Psoas muscle (tissue), 8 donors: ENCODE results near the gene SCTR. TPM values are rescaled to one million over a fixed set of nuclear protein-coding genes. Genes with fewer than 3 reads are reported as not detected.

Source experiments
- ATAC-seq, 4 donors: fragments of 200-7000 bp; cut with Tn5 transposase; one replicate each; pipeline ENCODE4 v1.9.1; 2020; ENCODE audit warnings: moderate library complexity in 3 of 4, mild to moderate bottlenecking in 2 of 4
- DNase-seq, 2 donors: peaks; one replicate each; pipeline ENCODE4 v3.0.0-alpha.2; 2020
- H3K27ac ChIP-seq: fragments of 200-600 bp; one replicate; pipeline ENCODE4 v1.8.0; 2022
- H3K27me3 ChIP-seq, 3 donors: fragments of 200-600 bp in 1 of 3; one replicate each; pipeline versions ENCODE4 v1.6.1 to v1.8.0; 2013 to 2022; ENCODE audit warnings: low read length in 2 of 3, mild to moderate bottlenecking in 2 of 3, moderate library complexity in 1 of 3; ENCODE audit not compliant: insufficient read depth in 3 of 3
- H3K36me3 ChIP-seq, 2 donors: fragments of 200-600 bp in 1 of 2; one replicate each; pipeline versions ENCODE4 v1.6.1 to v1.8.0; 2013 to 2022; ENCODE audit warnings: low read depth in 1 of 2, mild to moderate bottlenecking in 1 of 2, moderate library complexity in 1 of 2; ENCODE audit not compliant: insufficient read depth in 1 of 2
- H3K4me1 ChIP-seq: fragments of 200-600 bp; one replicate; pipeline ENCODE4 v1.8.0; 2022
- H3K4me3 ChIP-seq: fragments of 200-600 bp; one replicate; pipeline ENCODE4 v1.8.0; 2022; ENCODE audit warnings: mild to moderate bottlenecking
- H3K9me3 ChIP-seq: fragments of 200-600 bp; one replicate; pipeline ENCODE4 v1.8.0; 2022
- whole genome bisulfite sequencing, 3 donors: extraction: QIAGEN DNeasy Blood & Tissue Kit; methylation state at CpG; one replicate each; pipeline versions ENCODE4 v1.1.6 to v1.1.7; 2013; 5-methylcytosine and 5-hydroxymethylcytosine counted together
- intact Hi-C, 2 donors: fragments of 100-400 bp; cut with DNase I; formaldehyde crosslinking; loops; one replicate each; pipeline versions ENCODE4 v1.11.0 to v1.14.2; 2022
- polyA plus RNA-seq, 3 donors: library from polyadenylated mRNA; stranded (reverse); fragments of 200-250 nt; gene quantifications; one replicate each; pipeline ENCODE4 v1.2.3, GENCODE V29; 2013
- total RNA-seq, 4 donors: library from RNA; stranded (reverse); fragmentation: NEBNext Ultra II Directional in 2 of 4; extraction: Animal tissue kit (Norgen Biotek cat#: 25700) in 2 of 4; gene quantifications; one replicate each; pipeline versions ENCODE4 v1.2.1 to v1.2.4, GENCODE V29; 2021 to 2023
- TF ChIP-seq, protein P1 (sequence below): fragments of 200-600 bp; IDR thresholded peaks from one replicate; pipeline ENCODE4 v1.8.0; 2022; ENCODE audit warnings: antibody characterized with exemption
- donor health status: healthy with polysubstance abuse.
- donor health status: DM: no; HTN: no; CAD: no; lungs with moderate emphysema.
- donor health status: Bipolar disorder and iron deficiency.
- donor health status: healthy.
- donor health status: DM: yes; HTN: yes; CAD: no.
- donor health status: DM: no; HTN: no; CAD: no.
- donor health status: DM: no; HTN: no; CAD: no.
- donor health status: DM: yes; HTN: yes; CAD: no.

Gene SCTR
- total and polyA plus RNA-seq, 7 donors = 0.12 to 1.3 (median 0.57) TPM; not detected in 4

DNA sequence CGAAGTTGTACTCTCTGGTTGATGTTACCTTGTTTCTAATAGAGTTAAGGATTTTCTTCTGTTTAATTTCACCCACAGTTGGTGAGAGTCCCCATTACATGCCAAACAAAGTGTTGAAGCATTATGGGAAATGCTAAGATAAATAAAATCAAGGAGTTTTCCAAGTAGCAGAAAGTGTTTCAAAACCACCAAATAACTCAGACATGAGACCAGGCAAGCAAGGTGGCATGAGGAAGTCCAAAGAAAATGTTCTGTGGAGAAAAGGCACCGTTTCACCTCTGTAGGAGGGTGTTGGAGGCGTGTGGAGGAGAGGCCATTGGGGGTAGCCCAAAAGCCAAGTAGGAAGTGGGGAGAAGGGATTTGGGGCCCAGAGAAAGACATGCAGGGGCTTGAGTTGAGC lies 28.6 kb upstream of the SCTR start:
- 84 to 88% (median 85%) methylated on average over 3 of the region's 3 CpGs for WGBS, 3 donors
- no peak for ATAC-seq

DNA sequence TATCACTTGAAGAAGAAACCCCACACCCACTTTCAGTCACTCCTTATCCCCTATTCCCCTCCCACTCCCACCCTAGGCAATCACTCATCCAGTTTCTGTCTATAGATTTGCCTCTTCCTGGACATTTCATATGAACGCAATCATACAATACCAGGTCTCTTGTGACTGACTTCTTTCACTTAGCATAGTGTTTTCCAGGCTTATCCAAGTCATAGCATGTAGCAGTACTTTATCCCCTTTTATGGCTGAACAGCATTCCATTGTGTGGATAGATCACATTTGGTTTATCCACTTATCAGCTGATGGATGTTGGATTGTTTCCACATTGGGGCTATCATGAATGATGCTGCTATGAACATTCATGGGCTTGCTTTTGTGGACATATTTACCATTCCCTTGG lies 26.6 kb upstream of the SCTR start:
- intact Hi-C loops = no loop called here
- no peaks in the 10 kb centered on the region for H3K27me3 ChIP-seq
- TF ChIP-seq, protein P1, sequence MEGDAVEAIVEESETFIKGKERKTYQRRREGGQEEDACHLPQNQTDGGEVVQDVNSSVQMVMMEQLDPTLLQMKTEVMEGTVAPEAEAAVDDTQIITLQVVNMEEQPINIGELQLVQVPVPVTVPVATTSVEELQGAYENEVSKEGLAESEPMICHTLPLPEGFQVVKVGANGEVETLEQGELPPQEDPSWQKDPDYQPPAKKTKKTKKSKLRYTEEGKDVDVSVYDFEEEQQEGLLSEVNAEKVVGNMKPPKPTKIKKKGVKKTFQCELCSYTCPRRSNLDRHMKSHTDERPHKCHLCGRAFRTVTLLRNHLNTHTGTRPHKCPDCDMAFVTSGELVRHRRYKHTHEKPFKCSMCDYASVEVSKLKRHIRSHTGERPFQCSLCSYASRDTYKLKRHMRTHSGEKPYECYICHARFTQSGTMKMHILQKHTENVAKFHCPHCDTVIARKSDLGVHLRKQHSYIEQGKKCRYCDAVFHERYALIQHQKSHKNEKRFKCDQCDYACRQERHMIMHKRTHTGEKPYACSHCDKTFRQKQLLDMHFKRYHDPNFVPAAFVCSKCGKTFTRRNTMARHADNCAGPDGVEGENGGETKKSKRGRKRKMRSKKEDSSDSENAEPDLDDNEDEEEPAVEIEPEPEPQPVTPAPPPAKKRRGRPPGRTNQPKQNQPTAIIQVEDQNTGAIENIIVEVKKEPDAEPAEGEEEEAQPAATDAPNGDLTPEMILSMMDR = no peak
- H3K36me3 ChIP-seq = no peaks in the 10 kb centered on the region
- 89 to 97% (median 90%) methylated on average over 1 of the region's 1 CpG for WGBS, 3 donors
- no peak overlapping the region for H3K4me3 ChIP-seq
- H3K9me3 ChIP-seq = no peaks in the 10 kb centered on the region
- H3K4me1 ChIP-seq = peaks cover 18% of the 10 kb centered on the region
- H3K27ac ChIP-seq = no peak overlapping the region
- no peak for DNase-seq
- ATAC-seq = no peak

More for the DNA sequence above, 28.6 kb upstream of the SCTR start:
- H3K36me3 ChIP-seq = no peaks in the 10 kb centered on the region
- DNase-seq = no peak
- H3K27ac ChIP-seq = no peak overlapping the region
- H3K4me1 ChIP-seq = peaks cover 18% of the 10 kb centered on the region
- intact Hi-C loops = no loop called here
- H3K4me3 ChIP-seq = no peak overlapping the region
- no peaks in the 10 kb centered on the region for H3K27me3 ChIP-seq
- H3K9me3 ChIP-seq = no peaks in the 10 kb centered on the region
- TF ChIP-seq, protein P1 = no peak

DNA sequence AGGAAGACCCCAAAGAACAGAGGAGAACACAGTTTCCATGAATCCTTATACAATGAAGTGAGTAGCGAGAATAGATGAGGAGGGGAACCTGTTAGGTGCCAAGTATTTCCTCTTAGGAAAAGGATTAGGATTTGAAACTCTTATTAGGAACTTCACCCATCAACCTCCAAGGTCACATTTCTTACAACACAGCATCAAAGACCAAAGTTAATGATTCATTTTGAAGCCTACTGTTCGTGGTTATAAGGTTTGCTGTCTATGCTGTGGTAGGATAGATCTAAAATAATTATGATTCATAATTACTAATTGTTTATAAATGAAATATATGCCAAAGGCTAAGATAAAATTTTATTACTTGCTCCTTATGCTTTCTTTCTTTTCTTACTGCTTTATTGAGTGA lies 26.1 kb upstream of the SCTR start:
- Histone ChIP-seq H3K27me3 (no peaks in the 10 kb centered on the region), H3K27ac (no peak overlapping the region), H3K9me3 (no peaks in the 10 kb centered on the region), H3K4me3 (no peak overlapping the region), H3K36me3 (no peaks in the 10 kb centered on the region), H3K4me1 (peaks cover 18% of the 10 kb centered on the region)
- intact Hi-C loops = no loop called here
- no peak for ATAC-seq
- TF ChIP-seq, protein P1 = no peak
- WGBS, 3 donors = 86 to 95% (median 94%) methylated on average over 2 of the region's 2 CpGs
- no peak for DNase-seq

DNA sequence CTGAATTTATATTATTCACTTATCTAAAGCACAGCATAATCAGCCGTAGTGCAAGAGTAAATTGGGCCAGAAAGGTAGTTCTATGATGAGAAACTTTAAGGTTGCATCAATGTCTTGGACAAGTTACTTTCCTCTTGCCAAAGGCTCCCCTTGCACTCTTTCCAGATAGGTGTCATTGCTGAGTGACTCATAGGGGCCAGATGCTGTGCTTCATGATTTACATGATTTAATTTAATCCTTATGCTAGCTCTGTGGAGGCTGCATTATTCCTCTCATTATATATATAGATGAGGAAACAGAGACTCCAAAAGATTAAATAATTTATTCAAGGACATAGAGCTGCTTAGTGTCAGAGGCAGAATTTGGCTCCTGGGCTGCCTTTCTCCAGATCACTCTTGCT lies 25.0 kb upstream of the SCTR start:
- H3K27ac ChIP-seq = peak overlapping the region; percentile 66
- 26 to 45% (median 29%) methylated on average over 1 of the region's 1 CpG for WGBS, 3 donors
- H3K36me3 ChIP-seq = no peaks in the 10 kb centered on the region
- intact Hi-C loops = no loop called here
- DNase-seq (no peak), ATAC-seq (peak; percentile 88 to 95 (median 92))
- TF ChIP-seq, protein P1 = no peak
- H3K4me1 ChIP-seq = peaks cover 18% of the 10 kb centered on the region
- H3K27me3 ChIP-seq = no peaks in the 10 kb centered on the region
- no peak overlapping the region for H3K4me3 ChIP-seq
- no peaks in the 10 kb centered on the region for H3K9me3 ChIP-seq

DNA sequence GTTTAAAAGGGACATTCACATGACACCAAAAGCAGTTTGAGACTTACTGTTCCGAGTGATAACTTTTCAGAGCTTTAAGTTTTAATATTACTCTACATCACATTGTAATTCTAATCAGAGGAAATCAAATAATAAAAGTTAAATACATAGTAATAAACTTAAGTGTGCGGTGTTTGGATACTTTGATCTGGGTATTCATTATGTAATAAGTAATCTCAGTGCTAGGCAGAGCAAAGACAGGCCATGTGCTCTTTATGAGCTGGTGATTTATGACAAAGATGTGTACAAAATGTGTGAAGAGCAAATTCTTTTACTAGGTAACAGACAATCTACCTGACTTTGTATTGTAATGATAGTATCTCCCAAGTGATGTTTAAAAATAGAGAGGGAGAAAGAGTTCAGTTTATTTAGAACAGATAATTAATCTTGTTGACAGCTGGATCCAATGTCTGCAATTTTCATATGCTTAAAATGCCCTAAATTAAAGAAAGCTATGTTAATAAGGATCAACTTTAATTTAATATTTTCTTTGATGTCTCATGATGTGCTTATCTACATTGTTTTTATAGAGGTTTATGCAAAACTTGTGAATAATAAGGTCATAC lies 24.3 kb upstream of the SCTR start:
- peak overlapping the region; percentile 66 for H3K27ac ChIP-seq
- no peaks in the 10 kb centered on the region for H3K9me3 ChIP-seq
- intact Hi-C loops = no loop called here
- whole genome bisulfite sequencing, 3 donors = 54 to 76% (median 58%) methylated on average over 2 of the region's 2 CpGs
- DNase-seq = no peak
- H3K36me3 ChIP-seq = no peaks in the 10 kb centered on the region
- no peaks in the 10 kb centered on the region for H3K27me3 ChIP-seq
- H3K4me3 ChIP-seq = no peak overlapping the region
- ATAC-seq = peak in 2 of 4 donors; percentile 12 to 17
- TF ChIP-seq, protein P1 = no peak
- peaks cover 21% of the 10 kb centered on the region for H3K4me1 ChIP-seq
